ENCODE results near the gene ZNF385B. TPM values are rescaled to one million over a fixed set of nuclear protein-coding genes. Genes with fewer than 3 reads are reported as not detected.

ZNF385B gene
- total RNA-seq, 2 experiments from 2014 or later: 113 to 178 TPM

GRCh38 chr2:179800776-179801175 is 60.6 kb downstream of the ZNF385B start:
- Histone ChIP-seq H4K20me1 (ENCODE audit: insufficient read depth, low read length) (0 out of 2 replicates have a peak, but pooled peaks cover 19% of the 10 kb centered on the region), H3K4me3 (ENCODE audit: low read depth, low read length, poor library complexity, severe bottlenecking) (no peak overlapping the region), H3K36me3 (ENCODE audit: insufficient read depth, low read length) (peaks cover 46% of the 10 kb centered on the region), H3K9me3 (ENCODE audit: low read length) (no peaks in the 10 kb centered on the region; the same call in 1 of the 2 replicates), H3K4me1 (ENCODE audit: insufficient read depth, low read length, poor library complexity, severe bottlenecking) (no peaks in the 10 kb centered on the region), H3K79me2 (ENCODE audit: insufficient read depth, low read depth, low read length) (peaks cover 100% of the 10 kb centered on the region), H3K9me2 (ENCODE audit: insufficient read depth, low read length) (no peaks in the 10 kb centered on the region), H2AFZ (ENCODE audit: low read length) (no peak overlapping the region), H3K4me2 (ENCODE audit: low read length) (no peak overlapping the region), H3K27ac (ENCODE audit: low read depth, low read length, poor library complexity, severe bottlenecking) (no peak overlapping the region)
- BruUV-seq (replicated peaks): no TSS peak
- CTCF ChIA-PET (ENCODE audit: unreplicated experiment): interaction anchor here (0.6 kb wide), 1 partner anchor 56 kb away, joined by 3 read pairs; no protein-coding TSS in a partner anchor
- POLR2A ChIA-PET: interaction anchor here (0.9 to 1.8 kb wide), 6 partner anchors 8 to 118 kb away, joined by 3 to 9 read pairs (median 4); no protein-coding TSS in a partner anchor
- no peak for DNase-seq (ENCODE audit: low spot score)
- TF ChIP-seq, protein P1, sequence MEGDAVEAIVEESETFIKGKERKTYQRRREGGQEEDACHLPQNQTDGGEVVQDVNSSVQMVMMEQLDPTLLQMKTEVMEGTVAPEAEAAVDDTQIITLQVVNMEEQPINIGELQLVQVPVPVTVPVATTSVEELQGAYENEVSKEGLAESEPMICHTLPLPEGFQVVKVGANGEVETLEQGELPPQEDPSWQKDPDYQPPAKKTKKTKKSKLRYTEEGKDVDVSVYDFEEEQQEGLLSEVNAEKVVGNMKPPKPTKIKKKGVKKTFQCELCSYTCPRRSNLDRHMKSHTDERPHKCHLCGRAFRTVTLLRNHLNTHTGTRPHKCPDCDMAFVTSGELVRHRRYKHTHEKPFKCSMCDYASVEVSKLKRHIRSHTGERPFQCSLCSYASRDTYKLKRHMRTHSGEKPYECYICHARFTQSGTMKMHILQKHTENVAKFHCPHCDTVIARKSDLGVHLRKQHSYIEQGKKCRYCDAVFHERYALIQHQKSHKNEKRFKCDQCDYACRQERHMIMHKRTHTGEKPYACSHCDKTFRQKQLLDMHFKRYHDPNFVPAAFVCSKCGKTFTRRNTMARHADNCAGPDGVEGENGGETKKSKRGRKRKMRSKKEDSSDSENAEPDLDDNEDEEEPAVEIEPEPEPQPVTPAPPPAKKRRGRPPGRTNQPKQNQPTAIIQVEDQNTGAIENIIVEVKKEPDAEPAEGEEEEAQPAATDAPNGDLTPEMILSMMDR (conservative IDR thresholded peaks at IDR 0.05; ENCODE audit: low read length): no peak
- no peak for TF ChIP-seq EZH2phosphoT487 (IDR thresholded peaks at IDR 0.05; ENCODE audit: borderline replicate concordance, low read depth, low read length)
- intact Hi-C loops (cut with micrococcal nuclease; ENCODE audit: unreplicated experiment): no loop called here

- no peak overlapping the region for H2AFZ ChIP-seq (ENCODE audit: low read length)
- DNase-seq (ENCODE audit: low spot score): no peak
- peaks cover 8% of the 10 kb centered on the region for H3K4me1 ChIP-seq (ENCODE audit: insufficient read depth, low read length, poor library complexity, severe bottlenecking)
- H4K20me1 ChIP-seq (ENCODE audit: insufficient read depth, low read length): 0 out of 2 replicates have a peak, but pooled peaks cover 6% of the 10 kb centered on the region
- peaks cover 98% of the 10 kb centered on the region for H3K79me2 ChIP-seq (ENCODE audit: insufficient read depth, low read depth, low read length)
- no peak overlapping the region for H3K4me2 ChIP-seq (ENCODE audit: low read length)
- H3K9me2 ChIP-seq (ENCODE audit: insufficient read depth, low read length): no peaks in the 10 kb centered on the region
- CTCF ChIA-PET (ENCODE audit: unreplicated experiment): no interaction called here
- H3K36me3 ChIP-seq (ENCODE audit: insufficient read depth, low read length): peaks cover 61% of the 10 kb centered on the region
- H3K4me3 ChIP-seq (ENCODE audit: low read depth, low read length, poor library complexity, severe bottlenecking): no peak overlapping the region
- intact Hi-C loops (cut with micrococcal nuclease; ENCODE audit: unreplicated experiment): no loop called here
- H3K27ac ChIP-seq (ENCODE audit: low read depth, low read length, poor library complexity, severe bottlenecking): no peak overlapping the region
- TF ChIP-seq, protein P1 (conservative IDR thresholded peaks at IDR 0.05; ENCODE audit: low read length): no peak
- no peak for TF ChIP-seq EZH2phosphoT487 (IDR thresholded peaks at IDR 0.05; ENCODE audit: borderline replicate concordance, low read depth, low read length)
- no TSS peak for BruUV-seq (replicated peaks)
- POLR2A ChIA-PET: no interaction called here
- H3K9me3 ChIP-seq (ENCODE audit: low read length): peaks cover 17% of the 10 kb centered on the region; the same call in 1 of the 2 replicates
Observed at GRCh38 chr2:179796213-179797007, 65.0 kb downstream of the ZNF385B start.

GRCh38 chr2:179793902-179794301 is 67.5 kb downstream of the ZNF385B start:
- Histone ChIP-seq H2AFZ (ENCODE audit: low read length) (no peak overlapping the region), H3K36me3 (ENCODE audit: insufficient read depth, low read length) (peaks cover 73% of the 10 kb centered on the region), H4K20me1 (ENCODE audit: insufficient read depth, low read length) (no peaks in the 10 kb centered on the region), H3K4me1 (ENCODE audit: insufficient read depth, low read length, poor library complexity, severe bottlenecking) (peaks cover 8% of the 10 kb centered on the region), H3K4me3 (ENCODE audit: low read depth, low read length, poor library complexity, severe bottlenecking) (no peak overlapping the region), H3K79me2 (ENCODE audit: insufficient read depth, low read depth, low read length) (peaks cover 96% of the 10 kb centered on the region), H3K9me2 (ENCODE audit: insufficient read depth, low read length) (no peaks in the 10 kb centered on the region), H3K9me3 (ENCODE audit: low read length) (peaks cover 17% of the 10 kb centered on the region; the same call in 1 of the 2 replicates), H3K4me2 (ENCODE audit: low read length) (no peak overlapping the region), H3K27ac (ENCODE audit: low read depth, low read length, poor library complexity, severe bottlenecking) (no peak overlapping the region)
- intact Hi-C loops (cut with micrococcal nuclease; ENCODE audit: unreplicated experiment): no loop called here
- CTCF ChIA-PET (ENCODE audit: unreplicated experiment): no interaction called here
- TF ChIP-seq EZH2phosphoT487 (IDR thresholded peaks at IDR 0.05; ENCODE audit: borderline replicate concordance, low read depth, low read length): no peak
- TF ChIP-seq, protein P1 (conservative IDR thresholded peaks at IDR 0.05; ENCODE audit: low read length): no peak
- POLR2A ChIA-PET: no interaction called here
- no peak for DNase-seq (ENCODE audit: low spot score)
- no TSS peak for BruUV-seq (replicated peaks)

Measured in OCI-LY7 (cell line).